HepG2 (cell line): ENCODE measurements around the gene RASSF7. TPM values are rescaled to one million over a fixed set of nuclear protein-coding genes. Genes with fewer than 3 reads are reported as not detected.

ENCODE experiments used
- CEBPB ChIP-seq: IDR thresholded peaks from 2 replicates; pipeline ENCODE4 v1.6.1; 2011; ENCODE audit warnings: low read depth, low read length, improper control_type of control experiment, borderline replicate concordance
- HCFC1 ChIP-seq: fragments of 150-350 bp; IDR thresholded peaks from 2 replicates; pipeline ENCODE4 v1.6.1; 2014; ENCODE audit warnings: low read depth, low read length
- HIVEP1 ChIP-seq: sonication (generic); formaldehyde crosslinking; IDR thresholded peaks from 2 replicates; pipeline ENCODE4 v1.4.0; 2020; ENCODE audit warnings: mild to moderate bottlenecking, missing genetic modification reagents
- HMG20A ChIP-seq: IDR thresholded peaks from 2 replicates; pipeline ENCODE4 v1.6.1; 2016; ENCODE audit warnings: borderline replicate concordance
- MBNL3 ChIP-seq: fragments of 250-450 bp; sonication (Bioruptor Pico); conservative IDR thresholded peaks from 2 replicates; pipeline ENCODE4 v1.8.0; 2022; ENCODE audit warnings: mild to moderate bottlenecking, inconsistent platforms
- MYC ChIP-seq: sonication (generic); formaldehyde crosslinking; IDR thresholded peaks from 2 replicates; pipeline ENCODE4 v1.9.0; 2021; ENCODE audit warnings: missing genetic modification reagents, borderline replicate concordance
- PHF21A ChIP-seq: sonication (generic); formaldehyde crosslinking; IDR thresholded peaks from 2 replicates; pipeline ENCODE4 v1.5.0; 2020; ENCODE audit warnings: mild to moderate bottlenecking, missing genetic modification reagents
- RARA ChIP-seq: IDR thresholded peaks from 2 replicates; pipeline ENCODE4 v1.6.1; 2016; ENCODE audit warnings: missing genetic modification reagents, missing compliant biosample characterization
- STAG1 ChIP-seq: sonication (generic); formaldehyde crosslinking; IDR thresholded peaks from 2 replicates; pipeline ENCODE4 v1.4.0; 2020; ENCODE audit warnings: missing genetic modification reagents
- ZFAT ChIP-seq: sonication (generic); formaldehyde crosslinking; conservative IDR thresholded peaks from 2 replicates; pipeline ENCODE4 v1.8.1; 2023; ENCODE audit warnings: missing genetic modification reagents, inconsistent platforms
- ZFP1 ChIP-seq: IDR thresholded peaks from 2 replicates; pipeline ENCODE4 v1.6.1; 2016
- ZNF24 ChIP-seq: fragments of 450-650 bp; IDR thresholded peaks from 2 replicates; pipeline ENCODE4 v1.6.1; 2017; ENCODE audit warnings: antibody characterized with exemption, mild to moderate bottlenecking
- ZNF367 ChIP-seq: sonication (generic); formaldehyde crosslinking; IDR thresholded peaks from 2 replicates; pipeline ENCODE4 v1.4.0; 2020; ENCODE audit warnings: missing genetic modification reagents, borderline replicate concordance
- ZNF629 ChIP-seq: sonication (generic); formaldehyde crosslinking; conservative IDR thresholded peaks from 2 replicates; pipeline ENCODE4 v1.5.0; 2020; ENCODE audit warnings: missing genetic modification reagents
- ZNF761 ChIP-seq: sonication (generic); formaldehyde crosslinking; conservative IDR thresholded peaks from 2 replicates; pipeline ENCODE4 v1.4.0; 2020; ENCODE audit warnings: mild to moderate bottlenecking, missing genetic modification reagents
- ZNF792 ChIP-seq: IDR thresholded peaks from 2 replicates; pipeline ENCODE4 v1.6.1; 2016
- ZSCAN29 ChIP-seq: sonication (generic); formaldehyde crosslinking; conservative IDR thresholded peaks from 2 replicates; pipeline ENCODE4 v1.4.0; 2020; ENCODE audit warnings: mild to moderate bottlenecking, missing genetic modification reagents
- polyA plus RNA-seq, 8 experiments: library from polyadenylated mRNA; depleted of rRNA in 3 of 8; stranded (reverse) in 7 of 8; unstranded in 1 of 8; fragments of >200 nt; fragmentation: Illumina TruSeq in 4 of 8; extraction: Trizol in 4 of 8; gene quantifications; 2 replicates each; pipeline versions ENCODE4 v1.2.1 to v1.2.3, GENCODE V29; 2011 to 2016; ENCODE audit warnings: low read depth in 4 of 8, missing spikeins in 1 of 8, mixed read lengths in 1 of 8; ENCODE audit not compliant: insufficient read depth in 1 of 8
- total RNA-seq, 5 experiments: library from RNA; depleted of rRNA; stranded (reverse); fragments of >200 nt; fragmentation: Illumina TruSeq; extraction: Trizol; gene quantifications; 2 replicates each; pipeline ENCODE4 v1.2.3, GENCODE V29; 2016; ENCODE audit warnings: low read depth in 1 of 5
- TF ChIP-seq, protein P1 (sequence below): IDR thresholded peaks from 2 replicates; pipeline ENCODE4 v1.6.1; 2016; ENCODE audit warnings: mild to moderate bottlenecking
- TF ChIP-seq, protein P2 (sequence below): sonication (generic); formaldehyde crosslinking; IDR thresholded peaks from 2 replicates; pipeline ENCODE4 v1.5.0; 2020; ENCODE audit warnings: missing genetic modification reagents, mild to moderate bottlenecking, borderline replicate concordance
- TF ChIP-seq, protein P3 (sequence below): sonication (generic); formaldehyde crosslinking; IDR thresholded peaks from 2 replicates; pipeline ENCODE4 v1.9.0; 2021; ENCODE audit warnings: missing genetic modification reagents, mild to moderate bottlenecking, borderline replicate concordance
- TF ChIP-seq, protein P4 (sequence below): sonication (generic); formaldehyde crosslinking; IDR thresholded peaks from 2 replicates; pipeline ENCODE4 v1.5.1; 2020; ENCODE audit warnings: missing genetic modification reagents, mild to moderate bottlenecking, borderline replicate concordance
- TF ChIP-seq, protein P5 (sequence below): sonication (generic); formaldehyde crosslinking; IDR thresholded peaks from 2 replicates; pipeline ENCODE4 v1.4.0; 2020; ENCODE audit warnings: mild to moderate bottlenecking, missing genetic modification reagents
- TF ChIP-seq, protein P6 (sequence below): sonication (generic); formaldehyde crosslinking; IDR thresholded peaks from 2 replicates; pipeline ENCODE4 v1.8.0; 2022; ENCODE audit warnings: mild to moderate bottlenecking, missing genetic modification reagents

RASSF7 gene
- total and polyA plus RNA-seq, 2 of the 13 experiments (the other 11 are each of a cell fraction or from before 2014, with no cell fraction given) = 20.2 to 28.6 TPM

DNA sequence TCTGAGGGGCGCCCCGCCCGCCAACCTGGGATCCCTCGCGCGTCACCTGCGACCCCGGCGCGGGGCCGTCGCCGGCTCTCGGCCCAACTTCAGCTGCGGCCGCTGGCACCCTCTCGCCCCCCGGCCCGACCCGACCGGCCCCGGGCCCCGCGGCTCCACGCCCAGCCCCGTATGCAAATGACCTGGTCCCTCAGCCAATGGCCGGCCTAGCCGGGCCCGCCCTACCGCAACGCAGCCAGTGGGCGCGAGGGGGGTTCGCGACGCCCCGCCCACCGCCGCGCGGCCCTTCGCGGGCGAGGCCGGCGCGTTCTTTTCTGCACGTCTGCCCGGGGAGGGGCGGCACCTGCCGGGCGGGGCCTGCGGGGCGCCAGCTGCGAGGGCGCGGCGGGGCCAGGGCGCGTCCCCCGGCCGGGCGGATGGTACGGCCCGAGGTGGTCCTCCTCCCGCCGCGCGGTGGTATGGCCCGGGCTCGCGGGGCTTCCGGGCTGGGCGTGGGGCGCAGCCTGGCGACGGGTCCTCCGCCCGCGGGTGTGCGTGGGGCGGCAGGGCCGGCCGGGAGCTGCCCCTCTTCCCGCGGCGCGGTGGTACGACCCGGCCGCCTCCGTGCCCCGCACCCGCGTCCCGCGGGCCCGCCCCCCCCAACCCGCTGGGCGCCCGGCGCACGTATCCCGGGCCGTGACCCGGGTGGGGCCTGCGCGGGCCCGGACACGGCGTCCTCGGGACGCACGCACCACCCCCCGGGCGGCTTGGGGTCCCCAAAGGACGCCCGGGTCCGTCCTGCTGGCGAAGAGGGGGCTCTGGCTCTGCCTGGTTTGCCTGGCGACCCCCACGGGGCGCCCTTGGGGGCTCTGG is 7.8 kb downstream of the RASSF7 start (continued):
- TF ChIP-seq, protein P1, sequence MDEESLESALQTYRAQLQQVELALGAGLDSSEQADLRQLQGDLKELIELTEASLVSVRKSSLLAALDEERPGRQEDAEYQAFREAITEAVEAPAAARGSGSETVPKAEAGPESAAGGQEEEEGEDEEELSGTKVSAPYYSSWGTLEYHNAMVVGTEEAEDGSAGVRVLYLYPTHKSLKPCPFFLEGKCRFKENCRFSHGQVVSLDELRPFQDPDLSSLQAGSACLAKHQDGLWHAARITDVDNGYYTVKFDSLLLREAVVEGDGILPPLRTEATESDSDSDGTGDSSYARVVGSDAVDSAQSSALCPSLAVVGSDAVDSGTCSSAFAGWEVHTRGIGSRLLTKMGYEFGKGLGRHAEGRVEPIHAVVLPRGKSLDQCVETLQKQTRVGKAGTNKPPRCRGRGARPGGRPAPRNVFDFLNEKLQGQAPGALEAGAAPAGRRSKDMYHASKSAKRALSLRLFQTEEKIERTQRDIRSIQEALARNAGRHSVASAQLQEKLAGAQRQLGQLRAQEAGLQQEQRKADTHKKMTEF (CRISPR knock-in tag) = no peak
- TF ChIP-seq ZNF761 (0 out of 2 replicates have a peak, but pooled peaks have one; percentile 1), MBNL3 (CRISPR knock-in tag) (no peak), ZNF792 (CRISPR knock-in tag) (no peak), HIVEP1 (CRISPR knock-in tag) (no peak), HCFC1 (no peak), PHF21A (CRISPR knock-in tag) (peak; percentile 34; the same call in 1 of the 2 replicates), HMG20A (CRISPR knock-in tag) (no peak), STAG1 (CRISPR knock-in tag) (no peak), ZNF367 (CRISPR knock-in tag) (no peak), ZSCAN29 (CRISPR knock-in tag) (no peak), ZFAT (no peak), CEBPB (no peak), ZNF629 (CRISPR knock-in tag) (no peak), ZNF24 (no peak), ZFP1 (CRISPR knock-in tag) (no peak), RARA (CRISPR knock-in tag) (peak; percentile 11; the same call in 1 of the 2 replicates), MYC (CRISPR knock-in tag) (peak; percentile 28)
- TF ChIP-seq, protein P2, sequence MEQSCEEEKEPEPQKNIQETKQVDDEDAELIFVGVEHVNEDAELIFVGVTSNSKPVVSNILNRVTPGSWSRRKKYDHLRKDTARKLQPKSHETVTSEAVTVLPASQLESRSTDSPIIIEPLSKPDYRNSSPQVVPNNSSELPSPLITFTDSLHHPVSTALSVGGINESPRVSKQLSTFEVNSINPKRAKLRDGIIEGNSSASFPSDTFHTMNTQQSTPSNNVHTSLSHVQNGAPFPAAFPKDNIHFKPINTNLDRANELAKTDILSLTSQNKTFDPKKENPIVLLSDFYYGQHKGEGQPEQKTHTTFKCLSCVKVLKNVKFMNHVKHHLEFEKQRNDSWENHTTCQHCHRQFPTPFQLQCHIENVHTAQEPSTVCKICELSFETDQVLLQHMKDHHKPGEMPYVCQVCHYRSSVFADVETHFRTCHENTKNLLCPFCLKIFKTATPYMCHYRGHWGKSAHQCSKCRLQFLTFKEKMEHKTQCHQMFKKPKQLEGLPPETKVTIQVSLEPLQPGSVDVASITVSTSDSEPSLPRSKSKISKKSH (CRISPR knock-in tag) = no peak
- TF ChIP-seq, protein P3, sequence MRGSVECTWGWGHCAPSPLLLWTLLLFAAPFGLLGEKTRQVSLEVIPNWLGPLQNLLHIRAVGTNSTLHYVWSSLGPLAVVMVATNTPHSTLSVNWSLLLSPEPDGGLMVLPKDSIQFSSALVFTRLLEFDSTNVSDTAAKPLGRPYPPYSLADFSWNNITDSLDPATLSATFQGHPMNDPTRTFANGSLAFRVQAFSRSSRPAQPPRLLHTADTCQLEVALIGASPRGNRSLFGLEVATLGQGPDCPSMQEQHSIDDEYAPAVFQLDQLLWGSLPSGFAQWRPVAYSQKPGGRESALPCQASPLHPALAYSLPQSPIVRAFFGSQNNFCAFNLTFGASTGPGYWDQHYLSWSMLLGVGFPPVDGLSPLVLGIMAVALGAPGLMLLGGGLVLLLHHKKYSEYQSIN (CRISPR knock-in tag) = no peak
- TF ChIP-seq, protein P4, sequence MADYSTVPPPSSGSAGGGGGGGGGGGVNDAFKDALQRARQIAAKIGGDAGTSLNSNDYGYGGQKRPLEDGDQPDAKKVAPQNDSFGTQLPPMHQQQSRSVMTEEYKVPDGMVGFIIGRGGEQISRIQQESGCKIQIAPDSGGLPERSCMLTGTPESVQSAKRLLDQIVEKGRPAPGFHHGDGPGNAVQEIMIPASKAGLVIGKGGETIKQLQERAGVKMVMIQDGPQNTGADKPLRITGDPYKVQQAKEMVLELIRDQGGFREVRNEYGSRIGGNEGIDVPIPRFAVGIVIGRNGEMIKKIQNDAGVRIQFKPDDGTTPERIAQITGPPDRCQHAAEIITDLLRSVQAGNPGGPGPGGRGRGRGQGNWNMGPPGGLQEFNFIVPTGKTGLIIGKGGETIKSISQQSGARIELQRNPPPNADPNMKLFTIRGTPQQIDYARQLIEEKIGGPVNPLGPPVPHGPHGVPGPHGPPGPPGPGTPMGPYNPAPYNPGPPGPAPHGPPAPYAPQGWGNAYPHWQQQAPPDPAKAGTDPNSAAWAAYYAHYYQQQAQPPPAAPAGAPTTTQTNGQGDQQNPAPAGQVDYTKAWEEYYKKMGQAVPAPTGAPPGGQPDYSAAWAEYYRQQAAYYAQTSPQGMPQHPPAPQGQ (CRISPR knock-in tag) = no peak
- TF ChIP-seq, protein P5, sequence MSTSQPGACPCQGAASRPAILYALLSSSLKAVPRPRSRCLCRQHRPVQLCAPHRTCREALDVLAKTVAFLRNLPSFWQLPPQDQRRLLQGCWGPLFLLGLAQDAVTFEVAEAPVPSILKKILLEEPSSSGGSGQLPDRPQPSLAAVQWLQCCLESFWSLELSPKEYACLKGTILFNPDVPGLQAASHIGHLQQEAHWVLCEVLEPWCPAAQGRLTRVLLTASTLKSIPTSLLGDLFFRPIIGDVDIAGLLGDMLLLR = no peak
- TF ChIP-seq, protein P6, sequence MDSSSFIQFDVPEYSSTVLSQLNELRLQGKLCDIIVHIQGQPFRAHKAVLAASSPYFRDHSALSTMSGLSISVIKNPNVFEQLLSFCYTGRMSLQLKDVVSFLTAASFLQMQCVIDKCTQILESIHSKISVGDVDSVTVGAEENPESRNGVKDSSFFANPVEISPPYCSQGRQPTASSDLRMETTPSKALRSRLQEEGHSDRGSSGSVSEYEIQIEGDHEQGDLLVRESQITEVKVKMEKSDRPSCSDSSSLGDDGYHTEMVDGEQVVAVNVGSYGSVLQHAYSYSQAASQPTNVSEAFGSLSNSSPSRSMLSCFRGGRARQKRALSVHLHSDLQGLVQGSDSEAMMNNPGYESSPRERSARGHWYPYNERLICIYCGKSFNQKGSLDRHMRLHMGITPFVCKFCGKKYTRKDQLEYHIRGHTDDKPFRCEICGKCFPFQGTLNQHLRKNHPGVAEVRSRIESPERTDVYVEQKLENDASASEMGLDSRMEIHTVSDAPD (CRISPR knock-in tag) = no peak
